ENCODE results near the gene TNFRSF13B.

DNA sequence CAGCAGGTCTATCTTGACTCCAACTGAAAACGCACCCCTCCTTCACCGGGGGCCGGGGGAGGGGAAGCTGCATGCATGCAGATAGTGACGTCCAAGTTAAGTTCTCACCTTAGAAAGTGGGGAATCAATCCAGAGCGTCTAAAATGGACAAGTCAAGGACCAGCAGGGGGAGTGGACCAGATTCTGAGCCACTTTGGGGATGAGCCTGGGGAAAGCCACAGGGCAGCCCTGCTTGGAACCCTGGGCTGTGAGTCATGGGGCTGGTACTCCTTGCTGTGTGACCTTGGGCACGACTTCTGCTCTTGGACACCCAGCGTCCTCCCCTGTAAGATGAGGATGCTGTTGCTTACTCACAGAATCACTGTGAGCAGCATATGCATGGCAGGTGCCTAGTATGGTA is 9.1 kb downstream of the TNFRSF13B start:
- TF ChIP-seq, protein P1, sequence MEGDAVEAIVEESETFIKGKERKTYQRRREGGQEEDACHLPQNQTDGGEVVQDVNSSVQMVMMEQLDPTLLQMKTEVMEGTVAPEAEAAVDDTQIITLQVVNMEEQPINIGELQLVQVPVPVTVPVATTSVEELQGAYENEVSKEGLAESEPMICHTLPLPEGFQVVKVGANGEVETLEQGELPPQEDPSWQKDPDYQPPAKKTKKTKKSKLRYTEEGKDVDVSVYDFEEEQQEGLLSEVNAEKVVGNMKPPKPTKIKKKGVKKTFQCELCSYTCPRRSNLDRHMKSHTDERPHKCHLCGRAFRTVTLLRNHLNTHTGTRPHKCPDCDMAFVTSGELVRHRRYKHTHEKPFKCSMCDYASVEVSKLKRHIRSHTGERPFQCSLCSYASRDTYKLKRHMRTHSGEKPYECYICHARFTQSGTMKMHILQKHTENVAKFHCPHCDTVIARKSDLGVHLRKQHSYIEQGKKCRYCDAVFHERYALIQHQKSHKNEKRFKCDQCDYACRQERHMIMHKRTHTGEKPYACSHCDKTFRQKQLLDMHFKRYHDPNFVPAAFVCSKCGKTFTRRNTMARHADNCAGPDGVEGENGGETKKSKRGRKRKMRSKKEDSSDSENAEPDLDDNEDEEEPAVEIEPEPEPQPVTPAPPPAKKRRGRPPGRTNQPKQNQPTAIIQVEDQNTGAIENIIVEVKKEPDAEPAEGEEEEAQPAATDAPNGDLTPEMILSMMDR (IDR thresholded peaks at IDR 0.05; ENCODE audit: insufficient read depth, low read length, poor library complexity, severe bottlenecking), result no peak
- no peak for TF ChIP-seq EZH2phosphoT487 (conservative IDR thresholded peaks at IDR 0.05; ENCODE audit: low read length)

Measured in SU-DHL-6 (cell line).